Endothelial cell of umbilical vein (primary cell): ENCODE results near the gene SHISA9. TPM values are rescaled to one million over a fixed set of nuclear protein-coding genes. Genes with fewer than 3 reads are reported as not detected.

Experiments used
- BruUV-seq: library from RNA; stranded (reverse); fragments of 400-500 nt; replicated peaks from 2 replicates; lab custom pipeline; 2021; lab: Mats Ljungman, UMichigan
- CTCF ChIA-PET: fragments of 300-600, 350-600 bp; sonication (Branson Sonifier 250); formaldehyde crosslinking; loops from one replicate; lab custom pipeline; 2021; ENCODE audit warnings: antibody characterized with exemption, inconsistent platforms; lab: Charles Lee
- POLR2A ChIA-PET: fragments of 300-600, 350-600 bp; sonication (Branson Sonifier 250); formaldehyde crosslinking; loops from one replicate; lab custom pipeline; 2021; ENCODE audit warnings: antibody characterized with exemption, inconsistent platforms; lab: Charles Lee
- DNase-seq: peaks from one replicate; pipeline ENCODE4 v3.0.0-alpha.2; 2011; ENCODE audit warnings: low read depth, low spot score
- FAIRE-seq: peaks from 2 replicates; lab custom pipeline; 2011; peaks lifted over from hg19 to GRCh38; lab: Jason Lieb, UNC
- H2AFZ ChIP-seq: 2 replicates; pipeline ENCODE4 v1.6.0; 2012; ENCODE audit warnings: low read depth, low read length, control low read depth, inconsistent platforms
- H3K27ac ChIP-seq: 2 replicates; pipeline ENCODE4 v1.5.1; 2011; ENCODE audit warnings: low read depth, mild to moderate bottlenecking, control low read depth, low read length, moderate library complexity; ENCODE audit not compliant: insufficient read depth
- H3K27me3 ChIP-seq, 2 experiments: 2 replicates each; pipeline versions ENCODE4 v1.6.0 to v1.6.1; 2011; ENCODE audit warnings: low read length in 2 of 2, mixed read lengths in 1 of 2; ENCODE audit not compliant: control insufficient read depth in 2 of 2, insufficient read depth in 2 of 2
- H3K36me3 ChIP-seq, 2 experiments: 2 replicates in 1 of 2; 3 replicates in 1 of 2; pipeline ENCODE4 v1.5.1; 2011; ENCODE audit warnings: low read length in 2 of 2, mild to moderate bottlenecking in 1 of 2, moderate library complexity in 1 of 2; ENCODE audit not compliant: control insufficient read depth in 2 of 2, insufficient read depth in 2 of 2; ENCODE audit errors: extremely low read depth in 1 of 2
- H3K4me1 ChIP-seq: 3 replicates; pipeline ENCODE4 v1.5.1; 2011; ENCODE audit warnings: mild to moderate bottlenecking, low read length; ENCODE audit not compliant: control insufficient read depth, insufficient read depth; ENCODE audit errors: extremely low read depth
- H3K4me2 ChIP-seq: 2 replicates; pipeline ENCODE4 v1.6.1; 2011; ENCODE audit warnings: low read length, control low read depth, mixed read lengths; ENCODE audit not compliant: insufficient read depth
- H3K4me3 ChIP-seq, 3 experiments: fragments of 200-600 bp in 1 of 3; sonication (generic), shearing (Covaris generic) in 1 of 3; replicated peaks in 1 of 3; 2 replicates each; pipeline ENCODE4 v1.5.1; 2011 to 2016; ENCODE audit warnings: control low read depth in 3 of 3, low read length in 3 of 3, mild to moderate bottlenecking in 2 of 3, inconsistent platforms in 1 of 3, low read depth in 1 of 3, moderate library complexity in 1 of 3; ENCODE audit not compliant: insufficient read depth in 1 of 3
- H3K79me2 ChIP-seq: 2 replicates; pipeline ENCODE4 v1.6.0; 2012; ENCODE audit warnings: low read length, inconsistent platforms; ENCODE audit not compliant: control insufficient read depth, insufficient read depth
- H3K9ac ChIP-seq: replicated peaks from 2 replicates; pipeline ENCODE3; 2011; ENCODE audit warnings: low read length, control low read depth; ENCODE audit not compliant: insufficient read depth; ENCODE audit errors: extremely low read depth
- H3K9me1 ChIP-seq: replicated peaks from 3 replicates; pipeline ENCODE4 v1.6.0; 2011; ENCODE audit warnings: mild to moderate bottlenecking, low read length; ENCODE audit not compliant: control insufficient read depth, insufficient read depth; ENCODE audit errors: extremely low read depth
- H3K9me3 ChIP-seq: replicated peaks from 2 replicates; pipeline ENCODE4 v1.5.1; 2012; ENCODE audit warnings: low read length, inconsistent platforms; ENCODE audit not compliant: control insufficient read depth, insufficient read depth
- H4K20me1 ChIP-seq: replicated peaks from 2 replicates; pipeline ENCODE3; 2011; ENCODE audit warnings: mild to moderate bottlenecking, low read length; ENCODE audit not compliant: control insufficient read depth, insufficient read depth; ENCODE audit errors: extremely low read depth
- EZH2 ChIP-seq: IDR thresholded peaks from 2 replicates; pipeline ENCODE4 v1.6.1; 2012; ENCODE audit warnings: borderline replicate concordance, low read depth, mild to moderate bottlenecking, moderate library complexity, low read length, inconsistent platforms; ENCODE audit not compliant: severe bottlenecking
- FOS ChIP-seq: IDR thresholded peaks from 2 replicates; pipeline ENCODE4 v1.6.1; 2011; ENCODE audit warnings: mild to moderate bottlenecking, low read length, moderate library complexity, borderline replicate concordance; ENCODE audit not compliant: insufficient read depth
- GATA2 ChIP-seq: IDR thresholded peaks from 2 replicates; pipeline ENCODE4 v1.7.0; 2011; ENCODE audit warnings: low read depth, mild to moderate bottlenecking, moderate library complexity, mixed read lengths, low read length; ENCODE audit not compliant: insufficient read length, insufficient read depth
- JUN ChIP-seq: IDR thresholded peaks from 2 replicates; pipeline ENCODE4 v1.6.1; 2011; ENCODE audit warnings: borderline replicate concordance, low read depth; ENCODE audit not compliant: insufficient read length, insufficient read depth
- MYC ChIP-seq: IDR thresholded peaks from one replicate; pipeline ENCODE4 v1.6.1; 2011; ENCODE audit warnings: mild to moderate bottlenecking, low read depth, low read length
- POLR2A ChIP-seq: IDR thresholded peaks from 2 replicates; pipeline ENCODE4 v1.6.1; 2012; ENCODE audit warnings: low read depth, mild to moderate bottlenecking, control low read depth, low read length
- POLR2AphosphoS5 ChIP-seq: IDR thresholded peaks from 2 replicates; pipeline ENCODE4 v1.6.1; 2012; ENCODE audit warnings: low read depth, mild to moderate bottlenecking, control low read depth, low read length, moderate library complexity; ENCODE audit not compliant: insufficient read depth
- dilution Hi-C: fragments of 300-500 bp; cut with MboI; formaldehyde crosslinking; loops from one replicate; pipeline ENCODE4 v1.15.0; 2019; ENCODE audit warnings: low sequenced_read_pairs; ENCODE audit not compliant: extremely low pct_ligation_motif_present
- intact Hi-C: fragments of 100-400 bp; cut with micrococcal nuclease; formaldehyde crosslinking; loops from one replicate; pipeline ENCODE4 v1.10.0; 2022
- polyA plus RNA-seq, 4 experiments: library from polyadenylated mRNA; depleted of rRNA in 3 of 4; stranded (reverse) in 3 of 4; unstranded in 1 of 4; fragments of >200 nt; gene quantifications; 2 replicates each; pipeline versions ENCODE4 v1.2.1 to v1.2.3, GENCODE V29; 2011 to 2012; ENCODE audit warnings: missing spikeins in 1 of 4
- total RNA-seq: library from RNA; stranded (reverse); gene quantifications from 2 replicates; pipeline ENCODE4 v1.2.3, GENCODE V29; 2021
- TF ChIP-seq, protein P1 (sequence below): IDR thresholded peaks from 2 replicates; pipeline ENCODE4 v1.6.1; 2011; ENCODE audit not compliant: insufficient read depth, insufficient read length
- TF ChIP-seq, protein P2 (sequence below), 2 donors: IDR thresholded peaks; 1 replicate in 1 of 2; 2 replicates in 1 of 2; pipeline ENCODE4 v1.5.1; 2011; ENCODE audit warnings: low read length in 2 of 2, mild to moderate bottlenecking in 2 of 2, moderate library complexity in 2 of 2, control low read depth in 1 of 2, inconsistent platforms in 1 of 2, low read depth in 1 of 2; ENCODE audit not compliant: insufficient read depth in 1 of 2; ENCODE audit errors: extremely low read depth in 1 of 2

SHISA9 gene
- total and polyA plus RNA-seq, 2 donors (not counting 3 experiments of a cell fraction or from before 2014, with no cell fraction given) = not detected

DNA sequence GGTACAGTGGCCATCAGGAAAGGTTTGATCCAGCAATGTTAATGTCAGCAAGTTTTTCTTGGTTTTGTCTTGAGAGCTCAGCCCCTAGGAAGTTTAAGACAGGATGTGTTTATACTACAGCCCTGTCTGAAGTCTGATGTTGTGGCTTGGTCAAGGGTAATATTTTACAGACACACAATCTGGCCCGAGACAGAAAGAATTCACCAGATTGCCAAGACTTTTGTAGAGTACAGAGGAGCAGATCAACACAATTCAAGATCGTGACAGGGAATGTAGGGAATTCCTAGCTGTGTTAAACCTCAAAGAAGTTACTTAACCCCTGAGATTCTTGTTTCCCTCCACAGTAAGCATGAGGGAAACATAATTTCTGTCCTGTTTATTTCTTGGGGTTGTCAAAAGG is 63.1 kb downstream of the SHISA9 start:
- POLR2A ChIA-PET = no interaction called here
- DNase-seq (no peak), FAIRE-seq (no peak)
- H4K20me1 ChIP-seq = no peaks in the 10 kb centered on the region
- dilution Hi-C loops = no loop called here
- no peaks in the 10 kb centered on the region for H3K27me3 ChIP-seq
- peaks cover 6% of the 10 kb centered on the region for H3K9me3 ChIP-seq
- intact Hi-C loops = no loop called here
- no peak overlapping the region for H3K4me3 ChIP-seq
- H3K27ac ChIP-seq = no peak overlapping the region
- CTCF ChIA-PET = no interaction called here
- TF ChIP-seq, protein P1, sequence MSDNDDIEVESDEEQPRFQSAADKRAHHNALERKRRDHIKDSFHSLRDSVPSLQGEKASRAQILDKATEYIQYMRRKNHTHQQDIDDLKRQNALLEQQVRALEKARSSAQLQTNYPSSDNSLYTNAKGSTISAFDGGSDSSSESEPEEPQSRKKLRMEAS = no peak
- TF ChIP-seq POLR2A (no peak), GATA2 (no peak), FOS (no peak), EZH2 (no peak), MYC (no peak), JUN (no peak), POLR2AphosphoS5 (no peak)
- TF ChIP-seq, protein P2, sequence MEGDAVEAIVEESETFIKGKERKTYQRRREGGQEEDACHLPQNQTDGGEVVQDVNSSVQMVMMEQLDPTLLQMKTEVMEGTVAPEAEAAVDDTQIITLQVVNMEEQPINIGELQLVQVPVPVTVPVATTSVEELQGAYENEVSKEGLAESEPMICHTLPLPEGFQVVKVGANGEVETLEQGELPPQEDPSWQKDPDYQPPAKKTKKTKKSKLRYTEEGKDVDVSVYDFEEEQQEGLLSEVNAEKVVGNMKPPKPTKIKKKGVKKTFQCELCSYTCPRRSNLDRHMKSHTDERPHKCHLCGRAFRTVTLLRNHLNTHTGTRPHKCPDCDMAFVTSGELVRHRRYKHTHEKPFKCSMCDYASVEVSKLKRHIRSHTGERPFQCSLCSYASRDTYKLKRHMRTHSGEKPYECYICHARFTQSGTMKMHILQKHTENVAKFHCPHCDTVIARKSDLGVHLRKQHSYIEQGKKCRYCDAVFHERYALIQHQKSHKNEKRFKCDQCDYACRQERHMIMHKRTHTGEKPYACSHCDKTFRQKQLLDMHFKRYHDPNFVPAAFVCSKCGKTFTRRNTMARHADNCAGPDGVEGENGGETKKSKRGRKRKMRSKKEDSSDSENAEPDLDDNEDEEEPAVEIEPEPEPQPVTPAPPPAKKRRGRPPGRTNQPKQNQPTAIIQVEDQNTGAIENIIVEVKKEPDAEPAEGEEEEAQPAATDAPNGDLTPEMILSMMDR (IDR thresholded peaks at IDR 0.05; ENCODE audit: extremely low read depth in 1 of 2, insufficient read depth in 1 of 2, low read depth in 1 of 2, low read length in 2 of 2) = no peak
- H3K4me1 ChIP-seq = no peaks in the 10 kb centered on the region
- H2AFZ ChIP-seq = no peak overlapping the region
- no peak overlapping the region for H3K4me2 ChIP-seq
- no TSS peak for BruUV-seq
- H3K9ac ChIP-seq = no peak overlapping the region
- no peaks in the 10 kb centered on the region for H3K79me2 ChIP-seq
- H3K9me1 ChIP-seq = no peaks in the 10 kb centered on the region
- H3K36me3 ChIP-seq = no peaks in the 10 kb centered on the region
